Measurements from ENCODE around the gene SLC12A7.

DNA sequence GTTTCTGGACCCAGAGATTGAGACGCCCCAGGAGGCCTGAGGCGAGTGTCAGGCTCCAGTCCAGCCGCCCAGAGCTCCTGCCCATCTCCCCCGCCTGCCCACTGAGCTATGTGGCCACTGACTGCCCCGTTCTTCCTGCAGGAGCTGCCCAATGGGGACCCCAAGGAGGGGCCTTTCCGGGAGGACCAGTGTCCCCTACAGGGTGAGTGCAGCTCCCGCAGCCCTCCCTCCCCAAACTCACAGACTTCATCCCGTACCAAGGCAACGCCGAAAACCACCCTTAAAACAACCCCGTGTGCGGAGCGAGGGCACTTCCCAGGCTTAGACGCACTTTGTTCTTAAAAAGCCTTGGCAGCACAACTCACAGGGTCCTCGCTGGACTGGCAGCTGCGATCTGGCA lies 79.9 kb downstream of the SLC12A7 start:
- TF ChIP-seq, protein P1, sequence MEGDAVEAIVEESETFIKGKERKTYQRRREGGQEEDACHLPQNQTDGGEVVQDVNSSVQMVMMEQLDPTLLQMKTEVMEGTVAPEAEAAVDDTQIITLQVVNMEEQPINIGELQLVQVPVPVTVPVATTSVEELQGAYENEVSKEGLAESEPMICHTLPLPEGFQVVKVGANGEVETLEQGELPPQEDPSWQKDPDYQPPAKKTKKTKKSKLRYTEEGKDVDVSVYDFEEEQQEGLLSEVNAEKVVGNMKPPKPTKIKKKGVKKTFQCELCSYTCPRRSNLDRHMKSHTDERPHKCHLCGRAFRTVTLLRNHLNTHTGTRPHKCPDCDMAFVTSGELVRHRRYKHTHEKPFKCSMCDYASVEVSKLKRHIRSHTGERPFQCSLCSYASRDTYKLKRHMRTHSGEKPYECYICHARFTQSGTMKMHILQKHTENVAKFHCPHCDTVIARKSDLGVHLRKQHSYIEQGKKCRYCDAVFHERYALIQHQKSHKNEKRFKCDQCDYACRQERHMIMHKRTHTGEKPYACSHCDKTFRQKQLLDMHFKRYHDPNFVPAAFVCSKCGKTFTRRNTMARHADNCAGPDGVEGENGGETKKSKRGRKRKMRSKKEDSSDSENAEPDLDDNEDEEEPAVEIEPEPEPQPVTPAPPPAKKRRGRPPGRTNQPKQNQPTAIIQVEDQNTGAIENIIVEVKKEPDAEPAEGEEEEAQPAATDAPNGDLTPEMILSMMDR (IDR thresholded peaks at IDR 0.05; ENCODE audit: insufficient read depth, low read depth, low read length): no peak
- no peak for TF ChIP-seq EZH2 (IDR thresholded peaks at IDR 0.05; ENCODE audit: insufficient read depth, low read length)

All from astrocyte (in vitro differentiated cells and primary cell).